Smooth muscle cell (in vitro differentiated cells): ENCODE results near the gene USP47. TPM values are rescaled to one million over a fixed set of nuclear protein-coding genes. Genes with fewer than 3 reads are reported as not detected.

ENCODE experiments used
- DNase-seq: peaks from one replicate; lab custom pipeline; 2025; ENCODE audit not compliant: unreplicated experiment; lab: John Stamatoyannopoulos, UW
- H2AFZ ChIP-seq: fragments of 200-600 bp; sonication (generic); 2 replicates; pipeline ENCODE4 v1.6.0; 2016; ENCODE audit warnings: antibody characterized with exemption, low read depth, mild to moderate bottlenecking
- H3F3A ChIP-seq: fragments of 200-600 bp; sonication (generic); 2 replicates; pipeline ENCODE4 v1.6.0; 2017; ENCODE audit warnings: antibody characterized with exemption, low read depth
- H3K27ac ChIP-seq: fragments of 200-600 bp; sonication (generic); 2 replicates; pipeline ENCODE4 v1.5.1; 2016; ENCODE audit warnings: low read depth, mild to moderate bottlenecking
- H3K27me3 ChIP-seq: fragments of 200-600 bp; sonication (generic); 2 replicates; pipeline ENCODE4 v1.6.1; 2016; ENCODE audit warnings: low read depth, mild to moderate bottlenecking
- H3K36me3 ChIP-seq: fragments of 200-600 bp; sonication (generic); 2 replicates; pipeline ENCODE4 v1.5.1; 2016; ENCODE audit warnings: low read depth
- H3K4me1 ChIP-seq: fragments of 200-600 bp; sonication (generic); 2 replicates; pipeline ENCODE4 v1.5.1; 2016; ENCODE audit warnings: low read depth
- H3K4me2 ChIP-seq: fragments of 200-600 bp; sonication (generic); 2 replicates; pipeline ENCODE4 v1.6.0; 2016; ENCODE audit warnings: mild to moderate bottlenecking
- H3K4me3 ChIP-seq: fragments of 200-600 bp; sonication (generic); 2 replicates; pipeline ENCODE4 v1.5.1; 2016; ENCODE audit warnings: mild to moderate bottlenecking
- H3K79me2 ChIP-seq: fragments of 200-600 bp; sonication (generic); 2 replicates; pipeline ENCODE4 v1.6.0; 2016; ENCODE audit warnings: low read depth, mild to moderate bottlenecking
- H3K9ac ChIP-seq: fragments of 200-600 bp; sonication (generic); 2 replicates; pipeline ENCODE4 v1.6.0; 2016; ENCODE audit warnings: low read depth
- H3K9me3 ChIP-seq: fragments of 200-600 bp; sonication (generic); replicated peaks from 2 replicates; pipeline ENCODE4 v1.5.1; 2016; ENCODE audit warnings: low read depth
- H4K20me1 ChIP-seq: fragments of 200-600 bp; sonication (generic); 2 replicates; pipeline ENCODE4 v1.6.0; 2016; ENCODE audit warnings: low read depth
- CTCF ChIP-seq: fragments of 200-600 bp; sonication (generic); IDR thresholded peaks from 2 replicates; pipeline ENCODE4 v1.5.1; 2017; ENCODE audit warnings: borderline replicate concordance, mild to moderate bottlenecking, antibody characterized with exemption; ENCODE audit not compliant: insufficient read depth, poor library complexity, severe bottlenecking
- WGBS: methylation state at CpG from one replicate; pipeline ENCODE4 v1.1.7; 2016; ENCODE audit warnings: low lambda C conversion rate; 5-methylcytosine and 5-hydroxymethylcytosine counted together
- polyA plus RNA-seq: library from polyadenylated mRNA; unstranded; fragments of >200 nt; fragmentation: Nextera tagmentation; extraction: Ambion mirVana; gene quantifications from 2 replicates; pipeline ENCODE4 v1.2.1, GENCODE V29; 2016
- total RNA-seq: library from RNA; depleted of rRNA; stranded (reverse); fragments of >200 nt; gene quantifications from 2 replicates; pipeline ENCODE4 v1.2.3, GENCODE V29; 2014

USP47 gene
- total and polyA plus RNA-seq, 2 experiments from 2014 or later, result 38.0 to 75.3 TPM

GRCh38 chr11:11899401-11899800, 57.6 kb downstream of the USP47 start:
- Histone ChIP-seq H3K4me1 (no peaks in the 10 kb centered on the region), H3K9ac (no peak overlapping the region), H4K20me1 (peaks cover 35% of the 10 kb centered on the region), H3K27me3 (no peaks in the 10 kb centered on the region), H3K9me3 (no peaks in the 10 kb centered on the region), H3K4me3 (no peak overlapping the region), H3F3A (no peaks in the 10 kb centered on the region), H2AFZ (no peak overlapping the region), H3K36me3 (peaks cover 20% of the 10 kb centered on the region), H3K79me2 (no peaks in the 10 kb centered on the region), H3K4me2 (no peak overlapping the region), H3K27ac (no peak overlapping the region)
- WGBS, result 92% methylated on average over 1 of the region's 1 CpG
- TF ChIP-seq CTCF, result no peak
- DNase-seq, result no peak

GRCh38 chr11:11901929-11902328, 60.2 kb downstream of the USP47 start:
- Histone ChIP-seq H3K4me3 (no peak overlapping the region), H3K36me3 (peaks cover 29% of the 10 kb centered on the region), H3K9ac (no peak overlapping the region), H3K4me1 (no peaks in the 10 kb centered on the region), H3F3A (no peaks in the 10 kb centered on the region), H3K4me2 (no peak overlapping the region), H3K79me2 (no peaks in the 10 kb centered on the region), H3K27me3 (no peaks in the 10 kb centered on the region), H2AFZ (no peak overlapping the region), H3K27ac (no peak overlapping the region), H3K9me3 (no peaks in the 10 kb centered on the region), H4K20me1 (peaks cover 12% of the 10 kb centered on the region)
- WGBS, result 92% methylated on average over 3 of the region's 3 CpGs
- no peak for DNase-seq
- TF ChIP-seq CTCF, result no peak

GRCh38 chr11:11909727-11910126, 68.0 kb downstream of the USP47 start:
- no peaks in the 10 kb centered on the region for H4K20me1 ChIP-seq
- no peaks in the 10 kb centered on the region for H3F3A ChIP-seq
- no peaks in the 10 kb centered on the region for H3K4me1 ChIP-seq
- no peaks in the 10 kb centered on the region for H3K9me3 ChIP-seq
- no peak overlapping the region for H3K9ac ChIP-seq
- no peaks in the 10 kb centered on the region for H3K27me3 ChIP-seq
- H3K79me2 ChIP-seq, result no peaks in the 10 kb centered on the region
- no peak overlapping the region for H3K4me3 ChIP-seq
- H2AFZ ChIP-seq, result no peak overlapping the region
- TF ChIP-seq CTCF, result no peak
- no peak overlapping the region for H3K4me2 ChIP-seq
- H3K27ac ChIP-seq, result no peak overlapping the region
- H3K36me3 ChIP-seq, result peaks cover 21% of the 10 kb centered on the region
- no peak for DNase-seq

GRCh38 chr11:11910541-11910940, 68.8 kb downstream of the USP47 start:
- no peaks in the 10 kb centered on the region for H3K27me3 ChIP-seq
- H4K20me1 ChIP-seq, result no peaks in the 10 kb centered on the region
- H3K4me3 ChIP-seq, result no peak overlapping the region
- H3K9ac ChIP-seq, result no peak overlapping the region
- TF ChIP-seq CTCF, result no peak
- WGBS, result 100% methylated on average over 2 of the region's 2 CpGs
- H3K79me2 ChIP-seq, result no peaks in the 10 kb centered on the region
- no peak overlapping the region for H3K4me2 ChIP-seq
- DNase-seq, result no peak
- H3K9me3 ChIP-seq, result no peaks in the 10 kb centered on the region
- peaks cover 17% of the 10 kb centered on the region for H3K36me3 ChIP-seq
- no peak overlapping the region for H3K27ac ChIP-seq
- H2AFZ ChIP-seq, result no peak overlapping the region
- H3K4me1 ChIP-seq, result no peaks in the 10 kb centered on the region
- H3F3A ChIP-seq, result no peaks in the 10 kb centered on the region
